GM23248 (cell line): ENCODE data around the gene GJA4. TPM values are rescaled to one million over a fixed set of nuclear protein-coding genes. Genes with fewer than 3 reads are reported as not detected.

Experiments
- DNase-seq: peaks from one replicate; pipeline ENCODE4 v3.0.0-alpha.2; 2015
- H2AFZ ChIP-seq: fragments of 200-600 bp; sonication (generic); 2 replicates; pipeline ENCODE4 v1.6.1; 2016; ENCODE audit warnings: antibody characterized with exemption
- H3F3A ChIP-seq: fragments of 200-600 bp; sonication (generic); 2 replicates; pipeline ENCODE4 v1.6.1; 2016; ENCODE audit warnings: mild to moderate bottlenecking, antibody characterized with exemption, mixed run types; ENCODE audit not compliant: insufficient read depth
- H3K27ac ChIP-seq: fragments of 200-600 bp; sonication (generic); 2 replicates; pipeline ENCODE4 v1.5.1; 2016; ENCODE audit warnings: mild to moderate bottlenecking
- H3K27me3 ChIP-seq: fragments of 200-600 bp; sonication (generic); replicated peaks from 2 replicates; pipeline ENCODE4 v1.6.1; 2016; ENCODE audit warnings: mild to moderate bottlenecking; ENCODE audit not compliant: insufficient read depth
- H3K36me3 ChIP-seq: fragments of 200-600 bp; sonication (generic); 2 replicates; pipeline ENCODE4 v1.6.1; 2016; ENCODE audit warnings: low read depth, mild to moderate bottlenecking
- H3K4me1 ChIP-seq: fragments of 200-600 bp; sonication (generic); 2 replicates; pipeline ENCODE4 v1.6.1; 2016; ENCODE audit warnings: mild to moderate bottlenecking; ENCODE audit not compliant: insufficient read depth
- H3K4me2 ChIP-seq: fragments of 200-600 bp; sonication (generic); one replicate; pipeline ENCODE4 v1.6.1; 2016; ENCODE audit warnings: mild to moderate bottlenecking; ENCODE audit not compliant: unreplicated experiment
- H3K4me3 ChIP-seq: fragments of 200-600 bp; sonication (generic); 2 replicates; pipeline ENCODE4 v1.5.1; 2016; ENCODE audit warnings: mild to moderate bottlenecking
- H3K79me2 ChIP-seq: fragments of 200-600 bp; sonication (generic); 2 replicates; pipeline ENCODE4 v1.6.1; 2016; ENCODE audit warnings: mild to moderate bottlenecking; ENCODE audit not compliant: insufficient read depth
- H3K9ac ChIP-seq: fragments of 200-600 bp; sonication (generic); 2 replicates; pipeline ENCODE4 v1.6.1; 2016; ENCODE audit warnings: mild to moderate bottlenecking
- H3K9me2 ChIP-seq: fragments of 200-600 bp; sonication (generic); 2 replicates; pipeline ENCODE4 v1.6.1; 2016; ENCODE audit warnings: mixed run types, mild to moderate bottlenecking, moderate library complexity; ENCODE audit not compliant: insufficient read depth
- H3K9me3 ChIP-seq: fragments of 200-600 bp; sonication (generic); one replicate; pipeline ENCODE4 v1.6.1; 2017; ENCODE audit warnings: low read depth
- H4K20me1 ChIP-seq: fragments of 200-600 bp; sonication (generic); 2 replicates; pipeline ENCODE4 v1.6.0; 2016; ENCODE audit not compliant: insufficient read depth
- EZH2 ChIP-seq: fragments of 200-600 bp; sonication (generic); IDR thresholded peaks from 2 replicates; pipeline ENCODE4 v1.6.1; 2018; ENCODE audit warnings: antibody characterized with exemption, mild to moderate bottlenecking; ENCODE audit not compliant: insufficient read depth, poor library complexity, severe bottlenecking
- EZH2phosphoT487 ChIP-seq: fragments of 200-600 bp; sonication (generic); IDR thresholded peaks from 2 replicates; pipeline ENCODE4 v1.6.1; 2018; ENCODE audit warnings: antibody characterized with exemption, moderate library complexity, mild to moderate bottlenecking, low read depth; ENCODE audit not compliant: insufficient read depth
- WGBS, 2 experiments: methylation state at CpG; one replicate each; pipeline ENCODE4 v1.1.6; 2015 to 2017; ENCODE audit warnings: low lambda C conversion rate in 2 of 2, low coverage in 1 of 2; ENCODE audit errors: missing lambda C conversion rate in 2 of 2; 5-methylcytosine and 5-hydroxymethylcytosine counted together
- in situ Hi-C: fragments of 300-500 bp; cut with MboI; formaldehyde crosslinking; loops from 2 replicates; pipeline ENCODE4 v1.15.0; 2020
- polyA plus RNA-seq: library from polyadenylated mRNA; unstranded; fragments of >200 nt; fragmentation: Nextera tagmentation; extraction: Ambion mirVana; gene quantifications from 2 replicates; pipeline ENCODE4 v1.2.1, GENCODE V29; 2016
- total RNA-seq: library from RNA; depleted of rRNA; stranded (reverse); fragments of >200 nt; shearing (Covaris generic); gene quantifications from 2 replicates; pipeline ENCODE4 v1.2.3, GENCODE V29; 2014; rRNA removed

Gene GJA4
- total RNA-seq (not detected in 2 replicates), polyA plus RNA-seq (not detected in 2 replicates)

DNA sequence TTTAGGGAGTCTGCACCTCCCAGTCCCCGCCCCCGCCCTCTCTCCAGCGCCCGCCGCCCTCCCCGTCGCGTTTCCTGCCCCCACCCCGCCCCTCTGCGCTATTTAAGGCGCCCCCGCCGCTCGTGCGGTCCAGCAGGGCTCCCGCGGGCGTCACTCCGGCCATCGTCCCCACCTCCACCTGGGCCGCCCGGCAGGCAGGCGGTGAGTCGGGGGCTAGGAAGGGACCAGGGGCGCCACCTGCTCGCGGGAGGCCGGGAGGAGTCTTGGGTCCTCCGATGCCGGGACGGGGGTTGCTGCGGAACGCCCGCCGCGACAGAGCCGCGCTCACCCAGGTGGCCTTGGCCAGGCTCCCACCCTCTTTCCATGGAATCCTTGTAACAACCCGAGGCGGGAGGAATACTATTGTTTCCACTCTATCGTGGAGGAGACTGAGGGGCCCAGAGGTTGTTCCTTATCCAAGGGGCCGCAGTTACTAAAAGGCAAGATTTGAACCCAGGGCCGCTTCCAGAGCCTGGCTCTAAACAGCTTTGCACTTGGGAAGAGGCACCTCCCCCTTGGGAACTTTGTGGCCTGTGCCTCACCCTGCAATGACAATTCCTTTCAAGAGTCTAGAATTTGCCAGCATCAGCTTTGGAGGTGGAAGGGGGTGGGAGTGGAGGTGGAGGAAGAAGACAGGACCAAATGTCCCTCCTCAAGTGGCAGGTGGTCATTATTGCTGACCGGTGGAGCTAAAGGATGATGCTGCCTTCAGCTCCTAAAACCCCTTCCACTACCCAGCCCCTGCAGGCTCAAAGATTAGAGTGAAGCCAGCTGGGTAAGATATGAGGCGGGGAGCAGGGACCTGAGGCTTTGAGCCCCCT lies at the start of gene GJA4:
Gene GJA4 (plus strand): TSS at position 132 of the 860 bp plus-strand sequence. CDS start 1,215 bp downstream, outside the sequence.
- no peak within 1 kb of the TSS for H3K4me2 ChIP-seq
- TF ChIP-seq EZH2 (no peak), EZH2phosphoT487 (0 out of 2 replicates have a peak, but pooled peaks have one; percentile 25)
- H3K9me3 ChIP-seq, result no peaks in the 10 kb centered on the region
- no peak within 1 kb of the TSS for H2AFZ ChIP-seq
- H3K9me2 ChIP-seq, result no peaks in the 10 kb centered on the region
- H3K27ac ChIP-seq, result no peak within 1 kb of the TSS
- WGBS, 2 experiments, result 11 to 22% methylated on average over 24 to 45 of the region's 45 CpGs
- H3F3A ChIP-seq, result no peaks in the 10 kb centered on the region
- no peaks in the 10 kb centered on the region for H3K79me2 ChIP-seq
- no peak within 1 kb of the TSS for H3K9ac ChIP-seq
- DNase-seq, result no peak
- no peak within 1 kb of the TSS for H3K4me3 ChIP-seq
- in situ Hi-C loops, result no loop called here
- H3K4me1 ChIP-seq, result no peaks in the 10 kb centered on the region
- no peaks in the 10 kb centered on the region for H3K27me3 ChIP-seq
- no peaks in the 10 kb centered on the region for H4K20me1 ChIP-seq
- no peaks in the 10 kb centered on the region for H3K36me3 ChIP-seq

DNA sequence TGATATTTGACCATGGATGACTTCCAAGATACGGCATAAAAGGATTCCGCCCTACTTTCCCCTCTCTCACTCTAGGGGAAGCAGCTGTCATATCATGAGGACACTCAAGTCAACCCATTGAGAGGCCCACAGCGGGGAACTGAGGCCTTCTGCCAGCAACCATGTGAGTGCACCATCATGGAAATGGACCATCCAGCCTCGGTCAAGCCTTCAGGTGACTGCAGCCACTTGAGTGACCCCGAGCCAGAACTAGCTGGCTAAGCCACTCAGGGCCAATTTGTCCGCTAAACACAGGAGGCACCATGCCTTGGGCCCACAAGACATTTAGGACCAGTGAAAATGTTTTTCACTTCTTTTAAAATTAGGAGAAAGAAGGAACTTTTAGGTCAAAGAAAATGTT lies 49.0 kb upstream of the GJA4 start:
- H3K27ac ChIP-seq, result no peak overlapping the region
- H3K9me2 ChIP-seq, result no peaks in the 10 kb centered on the region
- H3K4me1 ChIP-seq, result no peaks in the 10 kb centered on the region
- H3K4me3 ChIP-seq, result no peak overlapping the region
- in situ Hi-C loops, result no loop called here
- peaks cover 27% of the 10 kb centered on the region for H3K27me3 ChIP-seq
- DNase-seq, result no peak
- no peaks in the 10 kb centered on the region for H4K20me1 ChIP-seq
- H2AFZ ChIP-seq, result no peak overlapping the region
- 45 to 49% methylated on average over 6 of the region's 6 CpGs for WGBS, 2 experiments
- no peaks in the 10 kb centered on the region for H3K9me3 ChIP-seq
- no peak overlapping the region for H3K4me2 ChIP-seq
- no peaks in the 10 kb centered on the region for H3K36me3 ChIP-seq
- H3K79me2 ChIP-seq, result no peaks in the 10 kb centered on the region
- H3F3A ChIP-seq, result no peaks in the 10 kb centered on the region
- no peak overlapping the region for H3K9ac ChIP-seq
- TF ChIP-seq EZH2, result no peak
- TF ChIP-seq EZH2phosphoT487, result no peak

DNA sequence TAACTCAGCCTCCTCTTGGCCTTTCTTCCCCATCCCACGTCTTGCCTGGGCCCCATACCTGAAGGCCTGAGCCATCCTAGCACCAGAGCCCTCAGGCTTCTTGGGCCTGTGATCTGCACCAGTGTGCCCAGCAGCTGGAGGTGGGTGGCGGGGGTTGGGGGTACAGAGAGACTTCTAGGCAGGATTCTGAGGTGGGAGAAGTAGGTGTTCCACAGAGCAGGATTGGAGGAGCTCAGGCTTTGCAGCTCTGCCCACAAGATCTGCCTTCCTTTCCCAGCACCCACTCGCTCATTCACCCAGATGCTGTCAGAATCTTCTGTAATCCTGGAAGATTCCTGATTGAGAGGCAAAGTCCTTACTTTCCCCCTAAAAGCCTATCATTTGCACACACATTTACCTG lies 47.9 kb upstream of the GJA4 start:
- H3K27me3 ChIP-seq, result peaks cover 27% of the 10 kb centered on the region
- TF ChIP-seq EZH2 (no peak), EZH2phosphoT487 (no peak)
- H3K9ac ChIP-seq, result no peak overlapping the region
- H3F3A ChIP-seq, result no peaks in the 10 kb centered on the region
- no peak for DNase-seq
- 40 to 57% methylated on average over 3 of the region's 3 CpGs for WGBS, 2 experiments
- H3K9me2 ChIP-seq, result no peaks in the 10 kb centered on the region
- H3K27ac ChIP-seq, result no peak overlapping the region
- H3K4me2 ChIP-seq, result no peak overlapping the region
- in situ Hi-C loops, result no loop called here
- H3K9me3 ChIP-seq, result no peaks in the 10 kb centered on the region
- no peaks in the 10 kb centered on the region for H4K20me1 ChIP-seq
- no peaks in the 10 kb centered on the region for H3K4me1 ChIP-seq
- no peak overlapping the region for H3K4me3 ChIP-seq
- H3K36me3 ChIP-seq, result no peaks in the 10 kb centered on the region
- no peak overlapping the region for H2AFZ ChIP-seq
- H3K79me2 ChIP-seq, result no peaks in the 10 kb centered on the region

DNA sequence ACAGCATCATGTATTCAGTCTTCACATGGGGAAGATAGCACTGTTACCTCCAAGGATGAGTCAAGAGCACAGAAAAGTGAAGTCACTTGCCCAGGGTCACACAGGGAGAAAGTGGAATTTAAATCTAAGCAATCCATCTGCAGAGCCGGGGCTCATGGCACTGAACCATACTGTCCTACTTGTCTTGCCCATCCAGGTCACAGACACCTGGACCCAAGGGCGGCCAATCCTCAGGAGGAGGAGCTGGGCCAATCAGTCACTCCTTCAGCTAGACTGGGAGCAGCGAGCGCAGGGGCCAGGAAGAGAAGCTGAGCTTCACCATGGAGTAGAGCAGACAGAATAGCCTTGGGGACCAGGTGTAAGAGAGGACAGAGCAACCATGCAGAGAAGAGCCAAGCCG lies 47.1 kb upstream of the GJA4 start:
- no peaks in the 10 kb centered on the region for H3K9me2 ChIP-seq
- H3K4me2 ChIP-seq, result no peak overlapping the region
- H4K20me1 ChIP-seq, result no peaks in the 10 kb centered on the region
- H3K9me3 ChIP-seq, result no peaks in the 10 kb centered on the region
- DNase-seq, result no peak
- no peak overlapping the region for H3K4me3 ChIP-seq
- no peak overlapping the region for H2AFZ ChIP-seq
- H3K27ac ChIP-seq, result no peak overlapping the region
- no peak overlapping the region for H3K9ac ChIP-seq
- H3F3A ChIP-seq, result no peaks in the 10 kb centered on the region
- no peaks in the 10 kb centered on the region for H3K4me1 ChIP-seq
- no peaks in the 10 kb centered on the region for H3K79me2 ChIP-seq
- H3K36me3 ChIP-seq, result no peaks in the 10 kb centered on the region
- peaks cover 25% of the 10 kb centered on the region for H3K27me3 ChIP-seq
- no peak for TF ChIP-seq EZH2phosphoT487
- TF ChIP-seq EZH2, result no peak
- WGBS, 2 experiments, result 48 to 52% methylated on average over 5 of the region's 5 CpGs
- in situ Hi-C loops, result no loop called here
